D721Med (cell line): Measurements from ENCODE around the gene EEF1A2.
A peak's percentile ranks its signal among the peaks of the same experiment; 100 is the strongest.

Experiments
- DNase-seq: peaks from one replicate; pipeline ENCODE4 v3.0.0; 2011; ENCODE audit warnings: low spot score; ENCODE audit not compliant: insufficient read length
- FAIRE-seq: peaks from 2 replicates; lab custom pipeline; 2011; peaks lifted over from hg19 to GRCh38; lab: Jason Lieb, UNC
- CTCF ChIP-seq: IDR thresholded peaks from 2 replicates; pipeline ENCODE4 v1.5.1; 2012; ENCODE audit warnings: mild to moderate bottlenecking, control low read depth; ENCODE audit not compliant: insufficient read depth; ENCODE audit errors: missing control alignments

EEF1A2 gene

GRCh38 chr20:63447320-63447719, 51.6 kb downstream of the EEF1A2 start:
- FAIRE-seq (no peak), DNase-seq (no peak)
- TF ChIP-seq CTCF, result no peak

GRCh38 chr20:63446216-63447024, 52.5 kb downstream of the EEF1A2 start:
- DNase-seq, result no peak
- no peak for TF ChIP-seq CTCF
- no peak for FAIRE-seq

- FAIRE-seq, result no peak
- no peak for DNase-seq
- no peak for TF ChIP-seq CTCF
Measured at GRCh38 chr20:63445075-63445734, 53.7 kb downstream of the EEF1A2 start.

GRCh38 chr20:63444548-63444947, 54.3 kb downstream of the EEF1A2 start:
- DNase-seq (no peak), FAIRE-seq (no peak)
- TF ChIP-seq CTCF, result no peak

GRCh38 chr20:63443606-63444395, 55.1 kb downstream of the EEF1A2 start:
- FAIRE-seq (no peak), DNase-seq (no peak)
- no peak for TF ChIP-seq CTCF

- peak; percentile 62 for TF ChIP-seq CTCF
- no peak for DNase-seq
- FAIRE-seq, result no peak
Measured at GRCh38 chr20:63442100-63442493, 56.8 kb downstream of the EEF1A2 start.
